ENCODE measurements around the gene TMED7.

The TMED7 gene

GRCh38 chr5:115607935-115608334, 17.9 kb downstream of the TMED7 start:
- no peak overlapping the region for H3K27ac ChIP-seq (ENCODE audit: low read depth in 2 of 2, low read length in 2 of 2)
- H3K9ac ChIP-seq (ENCODE audit: low read depth in 1 of 2, low read length in 2 of 2) = no peak overlapping the region
- H3K27me3 ChIP-seq (ENCODE audit: control insufficient read depth in 2 of 2, insufficient read depth in 2 of 2, low read length in 2 of 2) = no peaks in the 10 kb centered on the region

DNA sequence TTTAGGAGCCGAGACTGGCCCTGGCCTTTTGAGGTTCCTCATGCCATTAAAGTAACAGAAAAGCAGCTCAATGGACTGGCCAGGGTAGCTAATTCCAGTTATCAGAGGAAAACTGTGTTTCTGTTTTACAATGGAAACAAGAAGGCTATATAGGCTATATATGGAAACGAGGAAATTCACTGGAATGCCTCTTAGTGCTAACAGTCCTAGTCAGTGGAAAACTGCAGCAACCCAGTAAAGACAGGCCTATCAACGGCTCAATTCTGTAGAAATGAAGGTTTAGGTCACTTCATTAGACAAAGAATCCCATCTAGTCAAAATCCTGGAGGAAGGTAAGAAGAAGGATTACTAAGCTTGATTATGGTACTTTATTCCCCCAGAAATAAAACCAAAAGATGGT, 20.4 kb downstream of the TMED7 start:
- Histone ChIP-seq H3K4me3 (ENCODE audit: low read length in 2 of 2) (no peak overlapping the region), H3K9ac (ENCODE audit: low read depth in 1 of 2, low read length in 2 of 2) (no peak overlapping the region), H3K9me3 (ENCODE audit: control insufficient read depth in 2 of 2, low read length in 2 of 2) (no peaks in the 10 kb centered on the region), H3K27ac (ENCODE audit: low read depth in 2 of 2, low read length in 2 of 2) (no peak overlapping the region), H3K36me3 (ENCODE audit: control insufficient read depth in 2 of 2, insufficient read depth in 2 of 2, low read length in 2 of 2) (peaks cover 0 to 6% of the 10 kb centered on the region in 2 donors), H3K4me1 (ENCODE audit: control insufficient read depth in 2 of 2, insufficient read depth in 2 of 2, low read length in 2 of 2) (peaks cover 2 to 8% of the 10 kb centered on the region in 2 donors), H3K27me3 (ENCODE audit: control insufficient read depth in 2 of 2, insufficient read depth in 2 of 2, low read length in 2 of 2) (no peaks in the 10 kb centered on the region)

More at GRCh38 chr5:115607935-115608334, 17.9 kb downstream of the TMED7 start:
- Histone ChIP-seq H3K36me3 (ENCODE audit: control insufficient read depth in 2 of 2, insufficient read depth in 2 of 2, low read length in 2 of 2) (peaks cover 0 to 16% of the 10 kb centered on the region in 2 donors), H3K4me1 (ENCODE audit: control insufficient read depth in 2 of 2, insufficient read depth in 2 of 2, low read length in 2 of 2) (no peaks in the 10 kb centered on the region), H3K4me3 (ENCODE audit: low read length in 2 of 2) (no peak overlapping the region), H3K9me3 (ENCODE audit: control insufficient read depth in 2 of 2, low read length in 2 of 2) (no peaks in the 10 kb centered on the region)

- Histone ChIP-seq H3K9ac (ENCODE audit: low read depth in 1 of 2, low read length in 2 of 2) (peak overlapping the region; percentile 56 to 87), H3K36me3 (ENCODE audit: control insufficient read depth in 2 of 2, insufficient read depth in 2 of 2, low read length in 2 of 2) (peaks cover 0 to 4% of the 10 kb centered on the region in 2 donors), H3K27me3 (ENCODE audit: control insufficient read depth in 2 of 2, insufficient read depth in 2 of 2, low read length in 2 of 2) (no peaks in the 10 kb centered on the region), H3K27ac (ENCODE audit: low read depth in 2 of 2, low read length in 2 of 2) (peak overlapping the region; percentile 80 to 86), H3K4me3 (ENCODE audit: low read length in 2 of 2) (peak overlapping the region; percentile 83 to 89), H3K4me1 (ENCODE audit: control insufficient read depth in 2 of 2, insufficient read depth in 2 of 2, low read length in 2 of 2) (peaks cover 4 to 10% of the 10 kb centered on the region in 2 donors), H3K9me3 (ENCODE audit: control insufficient read depth in 2 of 2, low read length in 2 of 2) (no peaks in the 10 kb centered on the region)
Observed at GRCh38 chr5:115602591-115603125, 23.2 kb downstream of the TMED7 start.

- H3K9ac ChIP-seq (ENCODE audit: low read depth in 1 of 2, low read length in 2 of 2) = peak within 1 kb of the TSS; percentile 68 to 87
- peak within 1 kb of the TSS; percentile 80 to 86 for H3K27ac ChIP-seq (ENCODE audit: low read depth in 2 of 2, low read length in 2 of 2)
- peak within 1 kb of the TSS; percentile 83 to 89 for H3K4me3 ChIP-seq (ENCODE audit: low read length in 2 of 2)
- no peaks in the 10 kb centered on the region for H3K27me3 ChIP-seq (ENCODE audit: control insufficient read depth in 2 of 2, insufficient read depth in 2 of 2, low read length in 2 of 2)
- no peaks in the 10 kb centered on the region for H3K9me3 ChIP-seq (ENCODE audit: control insufficient read depth in 2 of 2, low read length in 2 of 2)
- H3K4me1 ChIP-seq (ENCODE audit: control insufficient read depth in 2 of 2, insufficient read depth in 2 of 2, low read length in 2 of 2) = peaks cover 4 to 10% of the 10 kb centered on the region in 2 donors
- H3K36me3 ChIP-seq (ENCODE audit: control insufficient read depth in 2 of 2, insufficient read depth in 2 of 2, low read length in 2 of 2) = peaks cover 0 to 4% of the 10 kb centered on the region in 2 donors
Observed at GRCh38 chr5:115601701-115602590, 23.9 kb downstream of the TMED7 start, which contains the start of gene TICAM2. TICAM2 (minus strand) TSS chr5:115602479; CDS start chr5:115581256, 21,223 bp downstream.

DNA sequence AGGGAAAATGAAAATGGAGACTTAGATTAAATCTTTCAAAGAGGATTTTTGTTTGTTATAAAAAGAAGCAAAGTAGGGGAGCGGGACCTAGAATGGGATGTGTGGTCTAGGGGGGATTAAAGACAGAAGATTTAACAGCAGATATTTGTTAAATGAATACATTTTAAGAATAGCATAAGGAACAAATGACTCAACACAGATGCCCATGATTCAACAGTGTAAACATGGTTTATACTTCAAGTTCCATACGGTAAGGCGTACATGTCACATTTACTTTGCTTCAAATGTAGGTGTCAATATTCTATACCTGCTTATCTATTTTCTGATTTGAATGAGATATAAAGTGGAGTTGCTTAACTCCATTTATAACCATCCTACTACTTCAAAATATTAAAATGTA, 25.1 kb downstream of the TMED7 start:
- Histone ChIP-seq H3K27ac (ENCODE audit: low read depth in 2 of 2, low read length in 2 of 2) (no peak overlapping the region), H3K4me3 (ENCODE audit: low read length in 2 of 2) (peak overlapping the region in 1 of 2 donors; percentile 89), H3K9me3 (ENCODE audit: control insufficient read depth in 2 of 2, low read length in 2 of 2) (no peaks in the 10 kb centered on the region), H3K36me3 (ENCODE audit: control insufficient read depth in 2 of 2, insufficient read depth in 2 of 2, low read length in 2 of 2) (no peaks in the 10 kb centered on the region), H3K4me1 (ENCODE audit: control insufficient read depth in 2 of 2, insufficient read depth in 2 of 2, low read length in 2 of 2) (peaks cover 4 to 10% of the 10 kb centered on the region in 2 donors), H3K27me3 (ENCODE audit: control insufficient read depth in 2 of 2, insufficient read depth in 2 of 2, low read length in 2 of 2) (no peaks in the 10 kb centered on the region), H3K9ac (ENCODE audit: low read depth in 1 of 2, low read length in 2 of 2) (no peak overlapping the region)

- Histone ChIP-seq H3K4me3 (ENCODE audit: low read length in 2 of 2) (no peak overlapping the region), H3K27ac (ENCODE audit: low read depth in 2 of 2, low read length in 2 of 2) (no peak overlapping the region), H3K27me3 (ENCODE audit: control insufficient read depth in 2 of 2, insufficient read depth in 2 of 2, low read length in 2 of 2) (no peaks in the 10 kb centered on the region), H3K9me3 (ENCODE audit: control insufficient read depth in 2 of 2, low read length in 2 of 2) (no peaks in the 10 kb centered on the region), H3K36me3 (ENCODE audit: control insufficient read depth in 2 of 2, insufficient read depth in 2 of 2, low read length in 2 of 2) (no peaks in the 10 kb centered on the region), H3K4me1 (ENCODE audit: control insufficient read depth in 2 of 2, insufficient read depth in 2 of 2, low read length in 2 of 2) (peaks cover 4 to 10% of the 10 kb centered on the region in 2 donors), H3K9ac (ENCODE audit: low read depth in 1 of 2, low read length in 2 of 2) (no peak overlapping the region)
Observed at GRCh38 chr5:115599924-115600323, 25.9 kb downstream of the TMED7 start.

DNA sequence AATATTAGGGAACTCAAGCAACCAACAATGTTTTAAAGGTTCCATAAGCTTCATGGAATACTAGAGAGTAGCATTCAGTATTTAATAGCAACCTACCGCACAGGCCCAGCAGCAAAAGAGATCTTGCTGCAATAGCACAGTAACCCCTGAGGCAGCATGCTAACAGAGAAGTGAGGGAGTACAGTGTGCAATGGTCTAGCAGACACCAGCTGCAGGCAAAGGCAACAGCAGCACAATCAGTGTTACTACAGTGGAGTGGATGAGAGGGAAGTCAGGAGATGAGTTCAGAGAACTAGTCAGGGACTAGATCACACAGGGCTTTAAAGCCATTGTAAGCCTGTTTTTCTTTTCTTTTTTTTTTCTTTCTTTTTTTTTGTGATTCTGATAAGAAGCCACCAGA, 26.3 kb downstream of the TMED7 start:
- peaks cover 4 to 10% of the 10 kb centered on the region in 2 donors for H3K4me1 ChIP-seq (ENCODE audit: control insufficient read depth in 2 of 2, insufficient read depth in 2 of 2, low read length in 2 of 2)
- no peaks in the 10 kb centered on the region for H3K9me3 ChIP-seq (ENCODE audit: control insufficient read depth in 2 of 2, low read length in 2 of 2)
- no peak overlapping the region for H3K27ac ChIP-seq (ENCODE audit: low read depth in 2 of 2, low read length in 2 of 2)
- no peak overlapping the region for H3K9ac ChIP-seq (ENCODE audit: low read depth in 1 of 2, low read length in 2 of 2)
- H3K36me3 ChIP-seq (ENCODE audit: control insufficient read depth in 2 of 2, insufficient read depth in 2 of 2, low read length in 2 of 2) = no peaks in the 10 kb centered on the region
- H3K4me3 ChIP-seq (ENCODE audit: low read length in 2 of 2) = peak overlapping the region in 1 of 2 donors; percentile 29
- H3K27me3 ChIP-seq (ENCODE audit: control insufficient read depth in 2 of 2, insufficient read depth in 2 of 2, low read length in 2 of 2) = no peaks in the 10 kb centered on the region

- Histone ChIP-seq H3K27ac (ENCODE audit: low read depth in 2 of 2, low read length in 2 of 2) (no peak overlapping the region), H3K9me3 (ENCODE audit: control insufficient read depth in 2 of 2, low read length in 2 of 2) (no peaks in the 10 kb centered on the region), H3K9ac (ENCODE audit: low read depth in 1 of 2, low read length in 2 of 2) (no peak overlapping the region), H3K4me1 (ENCODE audit: control insufficient read depth in 2 of 2, insufficient read depth in 2 of 2, low read length in 2 of 2) (no peaks in the 10 kb centered on the region), H3K27me3 (ENCODE audit: control insufficient read depth in 2 of 2, insufficient read depth in 2 of 2, low read length in 2 of 2) (no peaks in the 10 kb centered on the region), H3K36me3 (ENCODE audit: control insufficient read depth in 2 of 2, insufficient read depth in 2 of 2, low read length in 2 of 2) (no peaks in the 10 kb centered on the region), H3K4me3 (ENCODE audit: low read length in 2 of 2) (no peak overlapping the region)
Observed at GRCh38 chr5:115594128-115595047, 31.4 kb downstream of the TMED7 start.

- H3K9ac ChIP-seq (ENCODE audit: low read depth in 1 of 2, low read length in 2 of 2) = no peak overlapping the region
- no peak overlapping the region for H3K4me3 ChIP-seq (ENCODE audit: low read length in 2 of 2)
- no peak overlapping the region for H3K27ac ChIP-seq (ENCODE audit: low read depth in 2 of 2, low read length in 2 of 2)
- H3K9me3 ChIP-seq (ENCODE audit: control insufficient read depth in 2 of 2, low read length in 2 of 2) = no peaks in the 10 kb centered on the region
- no peaks in the 10 kb centered on the region for H3K27me3 ChIP-seq (ENCODE audit: control insufficient read depth in 2 of 2, insufficient read depth in 2 of 2, low read length in 2 of 2)
- no peaks in the 10 kb centered on the region for H3K36me3 ChIP-seq (ENCODE audit: control insufficient read depth in 2 of 2, insufficient read depth in 2 of 2, low read length in 2 of 2)
- H3K4me1 ChIP-seq (ENCODE audit: control insufficient read depth in 2 of 2, insufficient read depth in 2 of 2, low read length in 2 of 2) = no peaks in the 10 kb centered on the region
Observed at GRCh38 chr5:115589043-115589442, 36.8 kb downstream of the TMED7 start.

All from mucosa of rectum (tissue), 2 donors.